Measurements from ENCODE around the gene TMEM86A.
"Not testable (repeated sequence)": the region's sequence is repeated elsewhere in the genome, so short reads cannot be mapped to it uniquely, and the experiment has no call there.

TMEM86A gene

DNA sequence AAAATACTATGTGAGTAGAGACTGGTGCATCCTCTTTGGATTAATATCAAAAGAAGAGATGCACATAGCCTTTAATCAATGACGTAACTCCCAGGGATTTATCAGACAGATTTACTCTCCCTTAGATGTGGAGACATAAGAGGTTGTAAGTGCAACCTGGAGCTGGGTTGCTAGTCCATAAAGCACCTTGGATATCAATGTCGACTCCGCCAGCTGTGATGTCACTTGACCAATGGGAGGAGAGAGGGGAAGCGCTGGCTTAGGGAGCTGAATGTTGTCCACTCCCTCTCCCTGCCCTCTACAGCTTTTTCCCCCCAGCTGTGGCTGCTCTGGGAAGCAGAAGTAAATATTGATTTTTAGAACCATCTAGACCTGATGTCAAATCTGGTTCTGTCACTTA lies 28.9 kb upstream of the TMEM86A start:
- no peak overlapping the region for H3K4me2 ChIP-seq (ENCODE audit: low read depth, low read length, poor library complexity, severe bottlenecking)
- H3K27me3 ChIP-seq (ENCODE audit: low read length), result no peaks in the 10 kb centered on the region
- H3K9me2 ChIP-seq (replicated peaks; ENCODE audit: insufficient read depth, low read length), result no peaks in the 10 kb centered on the region
- H4K20me1 ChIP-seq (ENCODE audit: low read depth, low read length), result no peaks in the 10 kb centered on the region
- no peaks in the 10 kb centered on the region for H3K36me3 ChIP-seq (ENCODE audit: low read length)
- H3K27ac ChIP-seq (ENCODE audit: low read depth, low read length), result no peak overlapping the region
- H3K9ac ChIP-seq (ENCODE audit: low read length), result no peak overlapping the region
- H2AFZ ChIP-seq (ENCODE audit: low read depth, low read length, severe bottlenecking), result no peak overlapping the region
- H3K4me3 ChIP-seq (ENCODE audit: insufficient read depth, low read length, poor library complexity, severe bottlenecking), result no peak overlapping the region
- H3K9me3 ChIP-seq (ENCODE audit: insufficient read depth, low read length), result no peaks in the 10 kb centered on the region
- no peaks in the 10 kb centered on the region for H3F3A ChIP-seq (ENCODE audit: insufficient read depth)
- no peaks in the 10 kb centered on the region for H3K79me2 ChIP-seq (ENCODE audit: insufficient read depth, low read length)
- TF ChIP-seq EZH2phosphoT487 (conservative IDR thresholded peaks at IDR 0.05; ENCODE audit: low read length), result no peak
- TF ChIP-seq, protein P1, sequence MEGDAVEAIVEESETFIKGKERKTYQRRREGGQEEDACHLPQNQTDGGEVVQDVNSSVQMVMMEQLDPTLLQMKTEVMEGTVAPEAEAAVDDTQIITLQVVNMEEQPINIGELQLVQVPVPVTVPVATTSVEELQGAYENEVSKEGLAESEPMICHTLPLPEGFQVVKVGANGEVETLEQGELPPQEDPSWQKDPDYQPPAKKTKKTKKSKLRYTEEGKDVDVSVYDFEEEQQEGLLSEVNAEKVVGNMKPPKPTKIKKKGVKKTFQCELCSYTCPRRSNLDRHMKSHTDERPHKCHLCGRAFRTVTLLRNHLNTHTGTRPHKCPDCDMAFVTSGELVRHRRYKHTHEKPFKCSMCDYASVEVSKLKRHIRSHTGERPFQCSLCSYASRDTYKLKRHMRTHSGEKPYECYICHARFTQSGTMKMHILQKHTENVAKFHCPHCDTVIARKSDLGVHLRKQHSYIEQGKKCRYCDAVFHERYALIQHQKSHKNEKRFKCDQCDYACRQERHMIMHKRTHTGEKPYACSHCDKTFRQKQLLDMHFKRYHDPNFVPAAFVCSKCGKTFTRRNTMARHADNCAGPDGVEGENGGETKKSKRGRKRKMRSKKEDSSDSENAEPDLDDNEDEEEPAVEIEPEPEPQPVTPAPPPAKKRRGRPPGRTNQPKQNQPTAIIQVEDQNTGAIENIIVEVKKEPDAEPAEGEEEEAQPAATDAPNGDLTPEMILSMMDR (IDR thresholded peaks at IDR 0.05; ENCODE audit: insufficient read depth, low read length, poor library complexity, severe bottlenecking), result no peak

DNA sequence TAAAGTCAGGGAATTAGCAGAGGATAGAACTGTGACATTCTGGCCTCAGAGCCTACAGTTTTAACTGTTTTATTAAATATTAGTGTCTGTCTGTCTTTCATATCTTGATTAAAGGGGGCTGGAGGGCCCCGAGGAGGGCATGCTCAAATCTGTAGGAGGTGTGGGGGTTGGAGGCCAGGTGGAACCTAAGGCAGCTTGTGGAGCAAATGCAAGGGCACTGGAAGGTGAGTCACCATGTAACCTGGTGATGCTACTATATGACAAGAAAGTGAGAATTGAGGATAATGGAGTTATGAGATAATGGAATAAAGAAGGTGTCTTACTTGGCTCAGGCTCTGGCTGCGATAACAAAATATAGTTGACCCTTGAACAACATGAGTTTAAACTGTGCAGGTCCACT lies 27.3 kb upstream of the TMEM86A start:
- Histone ChIP-seq H3K27me3 (ENCODE audit: low read length) (no peaks in the 10 kb centered on the region), H3K4me2 (ENCODE audit: low read depth, low read length, poor library complexity, severe bottlenecking) (no peak overlapping the region), H2AFZ (ENCODE audit: low read depth, low read length, severe bottlenecking) (no peak overlapping the region), H3K9ac (ENCODE audit: low read length) (no peak overlapping the region), H3K27ac (ENCODE audit: low read depth, low read length) (no peak overlapping the region), H3K36me3 (ENCODE audit: low read length) (no peaks in the 10 kb centered on the region), H3K4me3 (ENCODE audit: insufficient read depth, low read length, poor library complexity, severe bottlenecking) (no peak overlapping the region), H3K79me2 (ENCODE audit: insufficient read depth, low read length) (no peaks in the 10 kb centered on the region), H3F3A (ENCODE audit: insufficient read depth) (no peaks in the 10 kb centered on the region), H4K20me1 (ENCODE audit: low read depth, low read length) (no peaks in the 10 kb centered on the region), H3K9me2 (replicated peaks; ENCODE audit: insufficient read depth, low read length) (no peaks in the 10 kb centered on the region), H3K9me3 (ENCODE audit: insufficient read depth, low read length) (no peaks in the 10 kb centered on the region)
- TF ChIP-seq EZH2phosphoT487 (conservative IDR thresholded peaks at IDR 0.05; ENCODE audit: low read length), result no peak
- TF ChIP-seq, protein P1 (IDR thresholded peaks at IDR 0.05; ENCODE audit: insufficient read depth, low read length, poor library complexity, severe bottlenecking), result no peak

DNA sequence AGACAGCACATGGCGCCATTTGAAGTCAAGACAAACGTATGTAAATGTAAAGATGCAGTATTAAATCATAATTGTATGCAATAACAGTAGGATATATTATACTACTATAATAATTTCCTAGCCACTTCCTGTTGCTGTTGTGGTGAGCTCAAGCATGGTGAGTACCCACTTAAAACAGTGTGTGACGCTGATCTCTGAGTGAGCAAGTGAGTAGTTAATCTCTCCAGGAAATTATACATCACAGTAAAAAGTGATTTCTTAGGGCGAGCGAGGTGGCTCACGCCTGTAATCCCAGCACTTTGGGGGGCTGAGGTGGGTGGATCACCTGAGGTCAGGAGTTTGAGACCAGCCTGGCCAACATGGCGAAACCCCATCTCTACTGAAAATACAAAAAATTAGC lies 26.4 kb upstream of the TMEM86A start:
- H4K20me1 ChIP-seq (ENCODE audit: low read depth, low read length); H3K36me3 ChIP-seq (ENCODE audit: low read length); H2AFZ ChIP-seq (ENCODE audit: low read depth, low read length, severe bottlenecking); H3K27me3 ChIP-seq (ENCODE audit: low read length); H3K4me3 ChIP-seq (ENCODE audit: insufficient read depth, low read length, poor library complexity, severe bottlenecking); H3K27ac ChIP-seq (ENCODE audit: low read depth, low read length); H3F3A ChIP-seq (ENCODE audit: insufficient read depth); H3K79me2 ChIP-seq (ENCODE audit: insufficient read depth, low read length); H3K9ac ChIP-seq (ENCODE audit: low read length); H3K9me3 ChIP-seq (ENCODE audit: insufficient read depth, low read length); H3K9me2 ChIP-seq (replicated peaks; ENCODE audit: insufficient read depth, low read length); H3K4me2 ChIP-seq (ENCODE audit: low read depth, low read length, poor library complexity, severe bottlenecking): not testable (repeated sequence)

DNA sequence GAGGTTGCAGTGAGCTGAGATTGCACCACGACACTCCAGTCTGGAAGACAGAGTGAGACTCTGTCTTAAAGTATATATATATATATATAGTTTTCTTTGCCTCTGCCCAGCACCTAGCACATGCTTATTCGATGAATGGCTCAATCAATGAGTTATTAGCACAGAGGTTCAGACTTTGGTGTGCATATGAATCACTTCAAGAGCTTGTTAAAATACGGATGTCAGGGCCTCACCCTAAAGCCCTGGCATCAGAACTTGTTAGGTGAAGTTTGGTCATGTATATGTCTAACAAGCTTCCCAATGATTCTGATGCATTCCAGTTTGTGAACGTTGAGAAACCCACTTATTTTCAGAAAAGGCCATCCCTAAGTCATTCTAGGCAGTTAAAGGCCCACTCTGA lies 21.8 kb upstream of the TMEM86A start:
- Histone ChIP-seq H3K9ac (ENCODE audit: low read length) (no peak overlapping the region), H3K9me2 (replicated peaks; ENCODE audit: insufficient read depth, low read length) (no peaks in the 10 kb centered on the region), H2AFZ (ENCODE audit: low read depth, low read length, severe bottlenecking) (no peak overlapping the region), H4K20me1 (ENCODE audit: low read depth, low read length) (no peaks in the 10 kb centered on the region), H3F3A (ENCODE audit: insufficient read depth) (no peaks in the 10 kb centered on the region), H3K27ac (ENCODE audit: low read depth, low read length) (no peak overlapping the region), H3K4me2 (ENCODE audit: low read depth, low read length, poor library complexity, severe bottlenecking) (no peak overlapping the region), H3K4me3 (ENCODE audit: insufficient read depth, low read length, poor library complexity, severe bottlenecking) (no peak overlapping the region), H3K9me3 (ENCODE audit: insufficient read depth, low read length) (no peaks in the 10 kb centered on the region), H3K27me3 (ENCODE audit: low read length) (no peaks in the 10 kb centered on the region), H3K36me3 (ENCODE audit: low read length) (no peaks in the 10 kb centered on the region), H3K79me2 (ENCODE audit: insufficient read depth, low read length) (no peaks in the 10 kb centered on the region)
- TF ChIP-seq EZH2phosphoT487 (conservative IDR thresholded peaks at IDR 0.05; ENCODE audit: low read length), result no peak
- TF ChIP-seq, protein P1 (IDR thresholded peaks at IDR 0.05; ENCODE audit: insufficient read depth, low read length, poor library complexity, severe bottlenecking), result no peak
